OCI-LY7 (cell line): Measurements from ENCODE around the gene CAPRIN1. TPM values are rescaled to one million over a fixed set of nuclear protein-coding genes. Genes with fewer than 3 reads are reported as not detected.

Source experiments
- BruUV-seq: library from RNA; stranded (reverse); fragments of 400-500 nt; replicated peaks from 2 replicates; lab custom pipeline; 2021; lab: Mats Ljungman, UMichigan
- CTCF ChIA-PET: fragments of 300-600 bp; sonication (Branson Sonifier 250); formaldehyde crosslinking; loops from one replicate; lab custom pipeline; 2022; ENCODE audit warnings: antibody characterized with exemption; ENCODE audit not compliant: unreplicated experiment; lab: Charles Lee
- POLR2A ChIA-PET: fragments of 300-600 bp; sonication (Branson Sonifier 250); formaldehyde crosslinking; loops from one replicate; lab custom pipeline; 2022; ENCODE audit warnings: antibody characterized with exemption; lab: Charles Lee
- DNase-seq: peaks from one replicate; pipeline ENCODE4 v3.0.0-alpha.2; 2015; ENCODE audit warnings: low spot score
- H2AFZ ChIP-seq: fragments of 200-600 bp; sonication (generic), shearing (Covaris generic); 2 replicates; pipeline ENCODE4 v1.6.1; 2014; ENCODE audit warnings: mild to moderate bottlenecking, antibody characterized with exemption, low read length, moderate library complexity
- H3K27ac ChIP-seq: fragments of 200-600 bp; sonication (generic); 2 replicates; pipeline ENCODE4 v1.5.1; 2014; ENCODE audit warnings: mixed run types, low read depth, mild to moderate bottlenecking, moderate library complexity, low read length, inconsistent platforms; ENCODE audit not compliant: poor library complexity, severe bottlenecking
- H3K36me3 ChIP-seq: fragments of 200-600 bp; sonication (generic); 2 replicates; pipeline ENCODE4 v1.6.1; 2014; ENCODE audit warnings: mild to moderate bottlenecking, antibody characterized with exemption, low read length, moderate library complexity, mixed read lengths; ENCODE audit not compliant: insufficient read depth
- H3K4me1 ChIP-seq: fragments of 200-600 bp; sonication (generic); 2 replicates; pipeline ENCODE4 v1.5.1; 2014; ENCODE audit warnings: mild to moderate bottlenecking, low read length; ENCODE audit not compliant: insufficient read depth, poor library complexity, severe bottlenecking
- H3K4me2 ChIP-seq: fragments of 200-600 bp; sonication (generic); 2 replicates; pipeline ENCODE4 v1.6.1; 2014; ENCODE audit warnings: mild to moderate bottlenecking, low read length
- H3K4me3 ChIP-seq: fragments of 200-600 bp; sonication (generic); 2 replicates; pipeline ENCODE4 v1.5.1; 2014; ENCODE audit warnings: mild to moderate bottlenecking, low read depth, low read length; ENCODE audit not compliant: poor library complexity, severe bottlenecking
- H3K79me2 ChIP-seq: fragments of 200-600 bp; sonication (generic); 2 replicates; pipeline ENCODE4 v1.6.1; 2016; ENCODE audit warnings: low read depth, mild to moderate bottlenecking, low read length, moderate library complexity, mixed read lengths; ENCODE audit not compliant: insufficient read depth
- H3K9me2 ChIP-seq: fragments of 200-600 bp; sonication (generic); 2 replicates; pipeline ENCODE4 v1.6.1; 2016; ENCODE audit warnings: mild to moderate bottlenecking, low read length, mixed read lengths; ENCODE audit not compliant: insufficient read depth
- H3K9me3 ChIP-seq: fragments of 200-600 bp; sonication (generic); 2 replicates; pipeline ENCODE4 v1.6.1; 2014; ENCODE audit warnings: mild to moderate bottlenecking, mixed run types, low read length, mixed read lengths
- H4K20me1 ChIP-seq: fragments of 200-600 bp; sonication (generic); 2 replicates; pipeline ENCODE4 v1.6.1; 2014; ENCODE audit warnings: mild to moderate bottlenecking, antibody characterized with exemption, low read length, moderate library complexity, mixed read lengths; ENCODE audit not compliant: insufficient read depth
- CTCF ChIP-seq: fragments of 200-600 bp; sonication (generic); conservative IDR thresholded peaks from 2 replicates; pipeline ENCODE4 v1.5.1; 2014; ENCODE audit warnings: mild to moderate bottlenecking, antibody characterized with exemption, low read length, moderate library complexity, mixed read lengths
- EZH2phosphoT487 ChIP-seq: fragments of 200-600 bp; sonication (generic); IDR thresholded peaks from 2 replicates; pipeline ENCODE4 v1.6.1; 2018; ENCODE audit warnings: low read depth, borderline replicate concordance, mild to moderate bottlenecking, mixed run types, antibody characterized with exemption, low read length, moderate library complexity, mixed read lengths
- intact Hi-C: fragments of 100-400 bp; cut with micrococcal nuclease; formaldehyde crosslinking; loops from one replicate; pipeline ENCODE4 v1.10.0; 2022; ENCODE audit not compliant: unreplicated experiment
- total RNA-seq, 2 experiments: library from RNA; depleted of rRNA in 1 of 2; stranded (reverse); fragments of >200 nt in 1 of 2; shearing (Covaris generic) in 1 of 2; gene quantifications; 2 replicates each; pipeline ENCODE4 v1.2.3, GENCODE V29; 2014 to 2022

CAPRIN1 gene
- total RNA-seq, 2 experiments from 2014 or later: 259 to 286 TPM

GRCh38 chr11:34072832-34073231, 21.3 kb downstream of the CAPRIN1 start:
- H4K20me1 ChIP-seq: peaks cover 51% of the 10 kb centered on the region
- BruUV-seq: no TSS peak
- ChIA-PET POLR2A (interaction anchor here (0.6 to 2.8 kb wide), 4 partner anchors 8 to 878 kb away, joined by 3 to 20 read pairs (median 6); no protein-coding TSS in a partner anchor), CTCF (no interaction called here)
- no peak overlapping the region for H3K4me3 ChIP-seq
- peaks cover 10% of the 10 kb centered on the region for H3K4me1 ChIP-seq
- TF ChIP-seq CTCF (no peak), EZH2phosphoT487 (no peak)
- no peaks in the 10 kb centered on the region for H3K9me2 ChIP-seq
- DNase-seq: no peak
- no peak overlapping the region for H2AFZ ChIP-seq
- H3K79me2 ChIP-seq: peaks cover 99% of the 10 kb centered on the region
- H3K9me3 ChIP-seq: no peaks in the 10 kb centered on the region
- intact Hi-C loops: no loop called here
- H3K36me3 ChIP-seq: peaks cover 98% of the 10 kb centered on the region
- no peak overlapping the region for H3K4me2 ChIP-seq
- no peak overlapping the region for H3K27ac ChIP-seq

- no peak for DNase-seq
- H3K4me3 ChIP-seq: no peak overlapping the region
- BruUV-seq: no TSS peak
- no peak overlapping the region for H2AFZ ChIP-seq
- no peak overlapping the region for H3K4me2 ChIP-seq
- H3K4me1 ChIP-seq: peaks cover 3% of the 10 kb centered on the region
- no peak for TF ChIP-seq EZH2phosphoT487
- TF ChIP-seq CTCF: no peak
- intact Hi-C loops: no loop called here
- no peaks in the 10 kb centered on the region for H3K9me2 ChIP-seq
- CTCF ChIA-PET: no interaction called here
- H4K20me1 ChIP-seq: peaks cover 41% of the 10 kb centered on the region
- peaks cover 92% of the 10 kb centered on the region for H3K79me2 ChIP-seq
- H3K27ac ChIP-seq: no peak overlapping the region
- H3K9me3 ChIP-seq: no peaks in the 10 kb centered on the region
- POLR2A ChIA-PET: interaction anchor here (1.7 to 2.0 kb wide), 4 partner anchors 9 to 24 kb away, joined by 4 to 6 read pairs (median 6); partner anchors contain the start of gene CAPRIN1
- peaks cover 99% of the 10 kb centered on the region for H3K36me3 ChIP-seq
These were observed 22.9 kb downstream of the CAPRIN1 start for GRCh38 chr11:34074391-34074790.

- Histone ChIP-seq H3K9me2 (no peaks in the 10 kb centered on the region), H3K4me3 (no peak overlapping the region), H4K20me1 (peaks cover 32% of the 10 kb centered on the region), H3K4me1 (peaks cover 3% of the 10 kb centered on the region), H3K27ac (no peak overlapping the region), H2AFZ (no peak overlapping the region), H3K4me2 (no peak overlapping the region), H3K36me3 (peaks cover 99% of the 10 kb centered on the region), H3K79me2 (peaks cover 83% of the 10 kb centered on the region), H3K9me3 (no peaks in the 10 kb centered on the region)
- TF ChIP-seq EZH2phosphoT487: no peak
- no peak for TF ChIP-seq CTCF
- ChIA-PET CTCF (no interaction called here), POLR2A (interaction anchor here (0.9 to 2.8 kb wide), 6 partner anchors 9 to 25 kb away, joined by 4 to 13 read pairs (median 5); partner anchors contain the start of gene CAPRIN1)
- no peak for DNase-seq
- intact Hi-C loops: no loop called here
- BruUV-seq: no TSS peak
These were observed 23.8 kb downstream of the CAPRIN1 start for GRCh38 chr11:34075178-34075820.
